GM19395 (cell line): Measurements from ENCODE around the gene LAMC2.
"Not testable (repeated sequence)": the region's sequence is repeated elsewhere in the genome, so short reads cannot be mapped to it uniquely, and the experiment has no call there.

Experiments
- ATAC-seq: cut with Tn5 transposase; IDR thresholded peaks from one replicate; pipeline ENCODE4 v1.9.1; 2021; ENCODE audit warnings: mild to moderate bottlenecking, moderate library complexity; ENCODE audit not compliant: unreplicated experiment

The LAMC2 gene

GRCh38 chr1:183185941-183186490, at the start of gene LAMC2:
LAMC2 (plus strand) TSS chr1:183186264; CDS start chr1:183186353, 89 bp downstream.
- ATAC-seq, result no peak

- no peak for ATAC-seq
These were observed 48.3 kb upstream of the LAMC2 start for GRCh38 chr1:183137782-183138181.

- no peak for ATAC-seq
These were observed 47.8 kb upstream of the LAMC2 start for GRCh38 chr1:183138301-183138700.

GRCh38 chr1:183139281-183139942, 46.7 kb upstream of the LAMC2 start:
- ATAC-seq, result no peak

GRCh38 chr1:183140633-183141032, 45.4 kb upstream of the LAMC2 start:
- no peak for ATAC-seq

GRCh38 chr1:183142171-183142570, 43.9 kb upstream of the LAMC2 start:
- no peak for ATAC-seq

GRCh38 chr1:183143576-183144315, 42.3 kb upstream of the LAMC2 start:
- no peak for ATAC-seq

- no peak for ATAC-seq
These were observed 41.3 kb upstream of the LAMC2 start for GRCh38 chr1:183144752-183145151.

GRCh38 chr1:183147735-183148134, 38.3 kb upstream of the LAMC2 start:
- no peak for ATAC-seq

- no peak for ATAC-seq
These were observed 37.5 kb upstream of the LAMC2 start for GRCh38 chr1:183148599-183148998.

- no peak for ATAC-seq
These were observed 36.8 kb upstream of the LAMC2 start for GRCh38 chr1:183149273-183149672.

- not testable (repeated sequence) for ATAC-seq
These were observed 36.0 kb upstream of the LAMC2 start for GRCh38 chr1:183150032-183150431.

- no peak for ATAC-seq
These were observed 35.6 kb upstream of the LAMC2 start for GRCh38 chr1:183150445-183150844.

GRCh38 chr1:183152180-183152579, 33.9 kb upstream of the LAMC2 start:
- ATAC-seq, result no peak

GRCh38 chr1:183155939-183156338, 30.1 kb upstream of the LAMC2 start:
- no peak for ATAC-seq

- ATAC-seq, result no peak
These were observed 26.1 kb upstream of the LAMC2 start for GRCh38 chr1:183159960-183160359.

- ATAC-seq, result no peak
These were observed 24.7 kb upstream of the LAMC2 start for GRCh38 chr1:183161391-183161790.

GRCh38 chr1:183163316-183163715, 22.7 kb upstream of the LAMC2 start:
- no peak for ATAC-seq

- no peak for ATAC-seq
These were observed 21.7 kb upstream of the LAMC2 start for GRCh38 chr1:183164340-183164739.

GRCh38 chr1:183164963-183165362, 21.1 kb upstream of the LAMC2 start:
- no peak for ATAC-seq

- ATAC-seq, result no peak
These were observed 20.6 kb upstream of the LAMC2 start for GRCh38 chr1:183165456-183165855.

- ATAC-seq, result no peak
These were observed 19.6 kb upstream of the LAMC2 start for GRCh38 chr1:183166454-183166853.
